ENCODE measurements around the gene PTGFR.

The PTGFR gene

GRCh38 chr1:78520216-78520615, 29.4 kb downstream of the PTGFR start:
- DNase-seq (ENCODE audit: low spot score): no peak

- DNase-seq (ENCODE audit: low spot score): no peak
Observed at GRCh38 chr1:78520843-78521242, 30.1 kb downstream of the PTGFR start.

- DNase-seq (ENCODE audit: low spot score): no peak
Observed at GRCh38 chr1:78522136-78522535, 31.4 kb downstream of the PTGFR start.

- DNase-seq (ENCODE audit: low spot score): no peak
Observed at GRCh38 chr1:78526496-78526895, 35.7 kb downstream of the PTGFR start.

- DNase-seq (ENCODE audit: low spot score): no peak
Observed at GRCh38 chr1:78527706-78528105, 36.9 kb downstream of the PTGFR start.

- DNase-seq (ENCODE audit: low spot score): no peak
Observed at GRCh38 chr1:78533527-78533926, 42.8 kb downstream of the PTGFR start.

- DNase-seq (ENCODE audit: low spot score): no peak
Observed at GRCh38 chr1:78535286-78535685, 44.5 kb downstream of the PTGFR start.

- DNase-seq (ENCODE audit: low spot score): no peak
Observed at GRCh38 chr1:78536427-78536826, 45.7 kb downstream of the PTGFR start.

- DNase-seq (ENCODE audit: low spot score): no peak
Observed at GRCh38 chr1:78540048-78540447, 49.3 kb downstream of the PTGFR start.

- no peak for DNase-seq (ENCODE audit: low spot score)
Observed at GRCh38 chr1:78541479-78541878, 50.7 kb downstream of the PTGFR start.

- no peak for DNase-seq (ENCODE audit: low spot score)
Observed at GRCh38 chr1:78543941-78544643, 53.3 kb downstream of the PTGFR start.

- no peak for DNase-seq (ENCODE audit: low spot score)
Observed at GRCh38 chr1:78547081-78547480, 56.3 kb downstream of the PTGFR start.

GRCh38 chr1:78549331-78549730, 58.6 kb downstream of the PTGFR start:
- no peak for DNase-seq (ENCODE audit: low spot score)

- DNase-seq (ENCODE audit: low spot score): no peak
Observed at GRCh38 chr1:78549891-78550290, 59.1 kb downstream of the PTGFR start.

GRCh38 chr1:78553859-78554258, 63.1 kb downstream of the PTGFR start:
- no peak for DNase-seq (ENCODE audit: low spot score)

GRCh38 chr1:78554840-78555239, 64.1 kb downstream of the PTGFR start:
- no peak for DNase-seq (ENCODE audit: low spot score)

- DNase-seq (ENCODE audit: low spot score): no peak
Observed at GRCh38 chr1:78559680-78560079, 68.9 kb downstream of the PTGFR start.

- DNase-seq (ENCODE audit: low spot score): no peak
Observed at GRCh38 chr1:78560811-78561210, 70.0 kb downstream of the PTGFR start.

GRCh38 chr1:78561856-78562255, 71.1 kb downstream of the PTGFR start:
- DNase-seq (ENCODE audit: low spot score): no peak

GRCh38 chr1:78565393-78565792, 74.6 kb downstream of the PTGFR start:
- no peak for DNase-seq (ENCODE audit: low spot score)

GRCh38 chr1:78570539-78570938, 79.8 kb downstream of the PTGFR start:
- DNase-seq (ENCODE audit: low spot score): no peak

- DNase-seq (ENCODE audit: low spot score): no peak
Observed at GRCh38 chr1:78577257-78578100, 86.7 kb downstream of the PTGFR start.

GRCh38 chr1:78586572-78586971, 95.8 kb downstream of the PTGFR start:
- no peak for DNase-seq (ENCODE audit: low spot score)

GRCh38 chr1:78587211-78587610, 96.4 kb downstream of the PTGFR start:
- no peak for DNase-seq (ENCODE audit: low spot score)

Data from pons (tissue), 1 donor.